Activated CD4-positive, alpha-beta T cell treated with anti-CD3 and anti-CD28 coated beads for 4 hours (primary cell): ENCODE results near the gene KRTAP19-2.
"Not testable (repeated sequence)": the region's sequence is repeated elsewhere in the genome, so short reads cannot be mapped to it uniquely, and the experiment has no call there.

Experiments used
- DNase-seq, 2 donors: peaks; one replicate each; pipeline ENCODE4 v3.0.0-alpha.2; 2020

KRTAP19-2 gene

GRCh38 chr21:30487336-30487735 is at the start of gene KRTAP19-2:
TSS of gene KRTAP19-2 (minus strand) at chr21:30487436. CDS start at chr21:30487348, 88 bp downstream.
- no peak for DNase-seq

GRCh38 chr21:30518876-30519275 is 31.6 kb upstream of the KRTAP19-2 start:
- DNase-seq = no peak

GRCh38 chr21:30515681-30516080 is 28.4 kb upstream of the KRTAP19-2 start:
- no peak for DNase-seq

- not testable (repeated sequence) for DNase-seq
Observed at GRCh38 chr21:30505621-30506205, 18.5 kb upstream of the KRTAP19-2 start.

GRCh38 chr21:30502041-30502440 is 14.8 kb upstream of the KRTAP19-2 start, which contains the start of gene KRTAP19-5:
TSS of gene KRTAP19-5 (minus strand) at chr21:30502141. CDS start at chr21:30502090, 51 bp downstream.
- DNase-seq = no peak

- DNase-seq = no peak
Observed at GRCh38 chr21:30497065-30497464, 9.8 kb upstream of the KRTAP19-2 start, which contains the start of gene KRTAP19-4. TSS of gene KRTAP19-4 (minus strand) at chr21:30497165. CDS start at chr21:30497110, 55 bp downstream.

- DNase-seq = no peak
Observed at GRCh38 chr21:30491963-30492428, 4.8 kb upstream of the KRTAP19-2 start, which contains the start of gene KRTAP19-3. TSS of gene KRTAP19-3 (minus strand) at chr21:30492013. CDS start at chr21:30491957, 56 bp downstream.

- DNase-seq = no peak
Observed at GRCh38 chr21:30486180-30486579, 1.1 kb downstream of the KRTAP19-2 start.

- no peak for DNase-seq
Observed at GRCh38 chr21:30482130-30482529, 5.1 kb downstream of the KRTAP19-2 start.

GRCh38 chr21:30480145-30480544 is 7.1 kb downstream of the KRTAP19-2 start, which contains the start of gene KRTAP19-1:
TSS of gene KRTAP19-1 (minus strand) at chr21:30480367. CDS start at chr21:30480317, 50 bp downstream.
- DNase-seq = no peak

GRCh38 chr21:30479259-30479658 is 8.0 kb downstream of the KRTAP19-2 start:
- DNase-seq = no peak

GRCh38 chr21:30478004-30478403 is 9.2 kb downstream of the KRTAP19-2 start:
- DNase-seq = no peak

GRCh38 chr21:30468900-30469714 is 18.1 kb downstream of the KRTAP19-2 start:
- no peak for DNase-seq

- no peak for DNase-seq
Observed at GRCh38 chr21:30463713-30464112, 23.5 kb downstream of the KRTAP19-2 start.

- DNase-seq = no peak
Observed at GRCh38 chr21:30448514-30448913, 38.7 kb downstream of the KRTAP19-2 start.

- no peak for DNase-seq
Observed at GRCh38 chr21:30447056-30447455, 40.2 kb downstream of the KRTAP19-2 start.

GRCh38 chr21:30444204-30444603 is 43.0 kb downstream of the KRTAP19-2 start:
- DNase-seq = no peak

GRCh38 chr21:30443226-30443625 is 44.0 kb downstream of the KRTAP19-2 start:
- no peak for DNase-seq

- DNase-seq = no peak
Observed at GRCh38 chr21:30439975-30440374, 47.3 kb downstream of the KRTAP19-2 start, which contains the start of gene KRTAP15-1. TSS of gene KRTAP15-1 (plus strand) at chr21:30440275. CDS start at chr21:30440328, 53 bp downstream.
